ENCODE data around the gene ZRANB1. TPM values are rescaled to one million over a fixed set of nuclear protein-coding genes. Genes with fewer than 3 reads are reported as not detected.

The ZRANB1 gene
- total RNA-seq, 2 experiments from 2014 or later: 21.2 to 22.2 TPM

GRCh38 chr10:124994573-124995473 is 52.9 kb downstream of the ZRANB1 start:
- peaks cover 2% of the 10 kb centered on the region for H3K36me3 ChIP-seq (ENCODE audit: insufficient read depth, low read length)

GRCh38 chr10:124995605-124996004 is 53.7 kb downstream of the ZRANB1 start:
- Mint-ChIP-seq H3K27ac (no peak overlapping the region), H3K4me1 (ENCODE audit: low read depth) (no peaks in the 10 kb centered on the region), H3K27me3 (no peaks in the 10 kb centered on the region), H3K9me3 (no peaks in the 10 kb centered on the region), H3K36me3 (ENCODE audit: low read depth) (peaks cover 1% of the 10 kb centered on the region), H3K4me3 (no peak overlapping the region)
- Histone ChIP-seq H3K36me3 (ENCODE audit: insufficient read depth, low read length) (peaks cover 2% of the 10 kb centered on the region), H3K9me3 (ENCODE audit: control insufficient read depth in 1 of 2, insufficient read depth in 1 of 2, low read length in 2 of 2) (peaks cover 0 to 3% of the 10 kb centered on the region in 2 experiments), H3K4me3 (ENCODE audit: low read length) (no peak overlapping the region), H3K27me3 (ENCODE audit: control insufficient read depth in 1 of 2, insufficient read depth in 2 of 2, low read length in 2 of 2) (peaks cover 0 to 2% of the 10 kb centered on the region in 2 experiments), H3K27ac (ENCODE audit: low read depth in 1 of 2, low read length in 2 of 2) (no peak overlapping the region), H3K4me1 (ENCODE audit: insufficient read depth, low read length) (peaks cover 4% of the 10 kb centered on the region)
- ChIA-PET POLR2A (no interaction called here), CTCF (no interaction called here)
- ATAC-seq (ENCODE audit: poor library complexity) (no peak), DNase-seq (no peak)
- TF ChIP-seq CTCF (IDR thresholded peaks at IDR 0.05): no peak
- intact Hi-C loops (cut with DNase I, micrococcal nuclease): no loop called here

More at GRCh38 chr10:124994573-124995473, 52.9 kb downstream of the ZRANB1 start:
- Mint-ChIP-seq H3K4me1 (ENCODE audit: low read depth) (no peaks in the 10 kb centered on the region), H3K36me3 (ENCODE audit: low read depth) (peaks cover 5% of the 10 kb centered on the region), H3K27ac (no peak overlapping the region), H3K27me3 (no peaks in the 10 kb centered on the region), H3K9me3 (no peaks in the 10 kb centered on the region), H3K4me3 (no peak overlapping the region)
- ChIA-PET POLR2A (no interaction called here), CTCF (no interaction called here)
- Histone ChIP-seq H3K4me3 (ENCODE audit: low read length) (no peak overlapping the region), H3K27ac (ENCODE audit: low read depth in 1 of 2, low read length in 2 of 2) (no peak overlapping the region), H3K4me1 (ENCODE audit: insufficient read depth, low read length) (no peaks in the 10 kb centered on the region), H3K9me3 (ENCODE audit: control insufficient read depth in 1 of 2, insufficient read depth in 1 of 2, low read length in 2 of 2) (peaks cover 0 to 3% of the 10 kb centered on the region in 2 experiments), H3K27me3 (ENCODE audit: control insufficient read depth in 1 of 2, insufficient read depth in 2 of 2, low read length in 2 of 2) (peaks cover 0 to under 1% of the 10 kb centered on the region in 2 experiments)
- no peak for ATAC-seq (ENCODE audit: poor library complexity)
- intact Hi-C loops (cut with DNase I, micrococcal nuclease): no loop called here
- no peak for TF ChIP-seq CTCF (IDR thresholded peaks at IDR 0.05)
- DNase-seq: no peak

GRCh38 chr10:124996127-124996853 is 54.4 kb downstream of the ZRANB1 start:
- no peak overlapping the region for H3K4me3 ChIP-seq (ENCODE audit: low read length)
- DNase-seq (no peak), ATAC-seq (ENCODE audit: poor library complexity) (no peak)
- peaks cover 0 to 3% of the 10 kb centered on the region in 2 experiments for H3K9me3 ChIP-seq (ENCODE audit: control insufficient read depth in 1 of 2, insufficient read depth in 1 of 2, low read length in 2 of 2)
- Mint-ChIP-seq H3K4me3 (no peak overlapping the region), H3K4me1 (ENCODE audit: low read depth) (no peaks in the 10 kb centered on the region), H3K36me3 (ENCODE audit: low read depth) (no peaks in the 10 kb centered on the region), H3K27ac (no peak overlapping the region), H3K27me3 (no peaks in the 10 kb centered on the region), H3K9me3 (no peaks in the 10 kb centered on the region)
- H3K4me1 ChIP-seq (ENCODE audit: insufficient read depth, low read length): peaks cover 5% of the 10 kb centered on the region
- intact Hi-C loops (cut with DNase I, micrococcal nuclease): no loop called here
- CTCF ChIA-PET: no interaction called here
- TF ChIP-seq CTCF (IDR thresholded peaks at IDR 0.05): no peak
- H3K27ac ChIP-seq (ENCODE audit: low read depth in 1 of 2, low read length in 2 of 2): no peak overlapping the region
- POLR2A ChIA-PET: no interaction called here
- H3K36me3 ChIP-seq (ENCODE audit: insufficient read depth, low read length): no peaks in the 10 kb centered on the region
- H3K27me3 ChIP-seq (ENCODE audit: control insufficient read depth in 1 of 2, insufficient read depth in 2 of 2, low read length in 2 of 2): peaks cover 0 to 2% of the 10 kb centered on the region in 2 experiments
